ENCODE data around the gene VEZT. TPM values are rescaled to one million over a fixed set of nuclear protein-coding genes. Genes with fewer than 3 reads are reported as not detected.

The VEZT gene
- total and polyA plus RNA-seq, 10 of the 15 experiments (the other 5 are each of a cell fraction or from before 2014, with no cell fraction given) = 32.8 to 134 (median 66.2) TPM

DNA sequence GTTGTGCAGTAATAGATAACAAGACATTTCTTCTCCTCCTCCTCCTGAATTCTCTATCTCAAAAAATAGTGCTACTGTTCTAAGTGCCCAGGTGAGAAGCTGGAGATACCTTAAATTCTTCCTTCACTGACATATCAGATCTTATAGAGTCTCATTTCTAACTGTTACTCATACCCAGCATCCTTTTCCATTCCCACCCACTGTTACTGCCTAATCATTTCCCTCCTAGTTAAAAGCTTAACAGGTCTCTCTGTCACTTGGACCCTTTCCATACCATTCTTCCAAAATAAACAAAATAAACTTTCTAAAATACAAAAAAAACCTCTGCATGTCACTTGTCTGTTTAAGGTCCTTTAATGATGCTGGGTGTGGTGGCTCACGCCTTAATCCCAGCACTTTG lies 124.4 kb downstream of the VEZT start:
- Histone ChIP-seq H3K36me3 (ENCODE audit: control insufficient read depth in 2 of 2, insufficient read depth in 2 of 2, low read length in 1 of 2) (no peaks in the 10 kb centered on the region), H3K4me1 (ENCODE audit: control insufficient read depth, insufficient read depth, low read length) (no peaks in the 10 kb centered on the region), H3K27ac (ENCODE audit: control insufficient read depth, insufficient read depth) (no peak overlapping the region), H3K9me3 (replicated peaks; ENCODE audit: control insufficient read depth, insufficient read depth, low read length) (no peaks in the 10 kb centered on the region), H3K27me3 (replicated peaks in 1 of 2; ENCODE audit: control insufficient read depth in 2 of 2, insufficient read depth in 2 of 2, low read length in 1 of 2) (no peaks in the 10 kb centered on the region; a peak in 1 of 4 replicates), H3K4me3 (no peak overlapping the region), H3K9ac (ENCODE audit: control insufficient read depth, insufficient read depth, low read length) (no peak overlapping the region), H3K4me2 (ENCODE audit: control insufficient read depth, insufficient read depth) (no peak overlapping the region), H3K79me2 (ENCODE audit: control insufficient read depth, insufficient read depth, low read length) (no peaks in the 10 kb centered on the region), H4K20me1 (ENCODE audit: control insufficient read depth, insufficient read depth) (no peaks in the 10 kb centered on the region), H2AFZ (ENCODE audit: control insufficient read depth, low read depth, low read length) (no peak overlapping the region)
- FAIRE-seq (no peak), DNase-seq (ENCODE audit: low read depth, low spot score) (no peak), ATAC-seq (no peak)
- ChIA-PET SMC1A (ENCODE audit: uncharacterized antibody, unreplicated experiment) (interaction anchor here (1.6 kb wide), 1 partner anchor 16 kb away, joined by 5 read pairs; no protein-coding TSS in a partner anchor), RAD21 (ENCODE audit: unreplicated experiment) (no interaction called here), CTCF (interaction anchor here (1.0 kb wide), 1 partner anchor 9 kb away, joined by 3 read pairs; no protein-coding TSS in a partner anchor), POLR2A (no interaction called here)
- TF ChIP-seq JUND (IDR thresholded peaks at IDR 0.05; ENCODE audit: low read depth, low read length) = no peak
- TF ChIP-seq IKZF2 (IDR thresholded peaks at IDR 0.05) = no peak
- TF ChIP-seq IKZF1 (conservative IDR thresholded peaks at IDR 0.05) = no peak
- no peak for TF ChIP-seq HDGF (IDR thresholded peaks at IDR 0.05)
- TF ChIP-seq TARDBP (IDR thresholded peaks at IDR 0.05; ENCODE audit: borderline replicate concordance) = no peak
- no peak for TF ChIP-seq KAT2A (conservative IDR thresholded peaks at IDR 0.05; ENCODE audit: control insufficient read depth, low read depth, low read length)
- TF ChIP-seq, protein P1, sequence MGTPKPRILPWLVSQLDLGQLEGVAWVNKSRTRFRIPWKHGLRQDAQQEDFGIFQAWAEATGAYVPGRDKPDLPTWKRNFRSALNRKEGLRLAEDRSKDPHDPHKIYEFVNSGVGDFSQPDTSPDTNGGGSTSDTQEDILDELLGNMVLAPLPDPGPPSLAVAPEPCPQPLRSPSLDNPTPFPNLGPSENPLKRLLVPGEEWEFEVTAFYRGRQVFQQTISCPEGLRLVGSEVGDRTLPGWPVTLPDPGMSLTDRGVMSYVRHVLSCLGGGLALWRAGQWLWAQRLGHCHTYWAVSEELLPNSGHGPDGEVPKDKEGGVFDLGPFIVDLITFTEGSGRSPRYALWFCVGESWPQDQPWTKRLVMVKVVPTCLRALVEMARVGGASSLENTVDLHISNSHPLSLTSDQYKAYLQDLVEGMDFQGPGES (IDR thresholded peaks at IDR 0.05) = no peak
- no peak for TF ChIP-seq CEBPB (IDR thresholded peaks at IDR 0.05; ENCODE audit: borderline replicate concordance in 1 of 2, low read depth in 2 of 2, low read length in 2 of 2)
- no peak for TF ChIP-seq POLR2AphosphoS2 (IDR thresholded peaks at IDR 0.05; ENCODE audit: low read depth, low read length)
- no TSS peak for BruUV-seq (replicated peaks)
- WGBS (ENCODE audit: insufficient coverage, insufficient replicate concordance, low lambda C conversion rate, missing lambda C conversion rate) = 92% methylated on average over 1 of the region's 1 CpG
- in situ Hi-C loops (cut with MboI) = no loop called here
- intact Hi-C loops (cut with micrococcal nuclease; ENCODE audit: unreplicated experiment) = loop anchor here (10.0 kb wide), 1 partner anchor 193 kb away; no protein-coding TSS in a partner anchor
